Transverse colon (tissue), 3 donors: Measurements from ENCODE around the gene TENM4.

Experiments
- CTCF ChIP-seq, 5 experiments: fragments of 200-600 bp in 3 of 5; fragments of 450-650 bp in 2 of 5; sonication (generic) in 3 of 5; IDR thresholded peaks; 1 replicate in 2 of 5; 2 replicates in 3 of 5; pipeline ENCODE4 v1.5.1; 2016 to 2017; ENCODE audit warnings: antibody characterized with exemption in 5 of 5, inconsistent platforms in 3 of 5, mild to moderate bottlenecking in 2 of 5, moderate library complexity in 1 of 5
- EP300 ChIP-seq: sonication (generic); formaldehyde crosslinking; IDR thresholded peaks from one replicate; pipeline ENCODE4 v1.6.1; 2017; ENCODE audit warnings: antibody characterized with exemption, low read depth
- POLR2A ChIP-seq: fragments of 450-650 bp; IDR thresholded peaks from one replicate; pipeline ENCODE4 v1.6.1; 2016; ENCODE audit warnings: antibody characterized with exemption, mild to moderate bottlenecking, moderate library complexity

- TF ChIP-seq CTCF (IDR thresholded peaks at IDR 0.05) (no peak), POLR2A (no peak), EP300 (no peak)
Observed at GRCh38 chr11:79151396-79151795, 289.4 kb downstream of the TENM4 start.
